Stromal cell of bone marrow (primary cell): ENCODE results near the gene HS6ST3.

Experiments used
- DNase-seq: peaks from one replicate; pipeline ENCODE4 v3.0.0-alpha.2; 2012; ENCODE audit warnings: low read depth

HS6ST3 gene

DNA sequence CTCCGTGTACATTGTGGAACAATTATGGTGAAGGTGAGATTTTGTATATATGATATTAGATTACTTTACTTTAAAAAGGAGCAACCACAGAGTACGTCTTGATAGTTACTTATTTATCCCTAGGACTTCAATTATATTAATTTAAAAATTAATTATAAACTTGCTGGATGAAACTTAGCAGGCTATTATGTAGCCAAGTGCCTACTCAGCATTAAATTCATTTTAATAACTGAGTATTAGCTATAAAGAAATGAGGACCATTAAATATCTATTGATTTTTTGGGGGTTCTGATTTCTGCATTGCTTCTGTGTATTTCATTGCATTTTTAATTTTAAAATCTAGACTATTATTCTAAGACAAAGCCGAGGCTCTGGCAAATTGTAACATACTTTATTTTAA lies 109.4 kb downstream of the HS6ST3 start:
- DNase-seq, result no peak

DNA sequence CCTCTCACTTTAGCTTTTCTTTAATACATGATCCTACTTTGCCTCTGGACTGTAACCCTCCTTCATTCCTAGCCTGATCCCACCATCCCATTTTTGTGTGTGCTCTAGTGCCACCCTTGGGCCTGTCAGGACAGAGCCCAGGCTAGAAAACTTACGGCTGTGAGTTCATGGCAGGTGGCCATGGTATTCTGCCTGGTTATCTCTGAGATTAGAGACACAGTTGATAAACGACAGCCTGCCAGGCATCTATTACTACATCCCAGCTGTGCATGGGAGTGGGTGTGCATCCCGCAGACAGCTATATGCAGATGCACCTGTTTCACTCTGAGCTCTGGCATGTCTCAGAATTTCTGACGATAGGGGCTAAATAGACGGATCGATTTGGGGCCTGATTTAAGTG lies 110.9 kb downstream of the HS6ST3 start:
- no peak for DNase-seq

DNA sequence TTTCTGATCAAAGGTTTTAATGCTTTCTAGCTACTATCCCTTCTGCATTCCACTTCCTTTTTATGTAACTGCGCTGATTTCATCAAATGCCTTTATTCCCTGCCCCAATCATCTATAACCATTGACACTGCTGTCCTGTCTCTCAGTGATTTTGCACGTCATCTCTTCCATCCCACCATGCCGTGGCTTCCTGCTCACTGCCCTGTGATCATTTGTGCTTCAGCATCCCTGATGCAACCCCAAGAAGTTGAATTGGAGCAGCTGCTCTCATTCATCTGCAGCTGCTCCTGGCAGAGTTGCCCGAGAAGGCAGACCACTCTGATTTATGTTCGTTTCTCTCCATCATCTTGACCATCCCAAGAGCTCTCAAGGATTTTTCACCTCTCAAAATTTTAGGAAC lies 112.4 kb downstream of the HS6ST3 start:
- DNase-seq, result no peak

DNA sequence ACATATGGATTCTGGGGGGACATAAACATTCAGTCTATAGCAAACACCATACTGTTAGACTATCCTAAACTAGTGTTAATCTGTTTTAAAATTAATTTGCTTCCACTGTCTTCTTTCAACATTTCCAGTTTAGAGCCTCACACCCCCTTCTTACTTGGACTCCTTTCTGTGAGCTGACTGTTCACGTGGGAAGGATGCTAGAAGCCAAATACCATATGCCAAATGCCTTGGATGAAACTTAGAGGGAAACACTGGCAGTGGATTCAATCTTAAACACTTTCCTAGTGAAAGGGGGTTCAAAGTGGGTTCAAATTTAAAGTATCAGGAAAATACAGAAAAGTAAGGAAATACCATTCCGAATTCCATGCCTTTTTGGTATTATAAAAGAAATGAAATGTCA lies 113.6 kb downstream of the HS6ST3 start:
- no peak for DNase-seq

DNA sequence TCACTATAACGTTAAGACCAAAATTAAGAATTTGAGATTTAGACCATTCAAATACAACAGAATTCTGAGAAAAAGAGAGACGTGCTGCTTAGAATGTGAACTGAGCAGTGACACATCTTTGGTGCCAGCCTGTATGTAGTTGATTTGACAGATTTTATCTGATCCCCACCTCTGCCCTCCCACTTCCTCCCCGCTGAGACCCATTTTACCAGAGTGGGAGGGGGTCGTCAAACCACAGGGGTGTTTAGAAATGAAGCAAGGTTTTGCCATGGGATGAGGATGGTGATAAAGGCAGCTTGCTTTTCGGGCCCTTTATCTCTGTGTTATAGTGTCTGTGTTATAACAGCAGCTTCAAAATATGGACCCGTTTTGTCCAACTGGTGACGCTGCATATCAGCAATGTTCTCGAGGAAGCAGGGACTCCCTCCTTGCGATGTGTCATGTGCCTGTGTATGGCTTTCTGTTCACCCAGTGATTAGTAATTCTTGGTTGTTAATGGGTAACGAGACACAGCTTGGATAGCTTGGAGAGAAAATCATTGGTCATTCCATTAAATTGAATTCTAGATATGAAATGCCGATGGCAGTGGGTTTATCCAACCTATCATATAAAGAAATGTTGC lies 125.0 kb downstream of the HS6ST3 start:
- DNase-seq, result no peak

DNA sequence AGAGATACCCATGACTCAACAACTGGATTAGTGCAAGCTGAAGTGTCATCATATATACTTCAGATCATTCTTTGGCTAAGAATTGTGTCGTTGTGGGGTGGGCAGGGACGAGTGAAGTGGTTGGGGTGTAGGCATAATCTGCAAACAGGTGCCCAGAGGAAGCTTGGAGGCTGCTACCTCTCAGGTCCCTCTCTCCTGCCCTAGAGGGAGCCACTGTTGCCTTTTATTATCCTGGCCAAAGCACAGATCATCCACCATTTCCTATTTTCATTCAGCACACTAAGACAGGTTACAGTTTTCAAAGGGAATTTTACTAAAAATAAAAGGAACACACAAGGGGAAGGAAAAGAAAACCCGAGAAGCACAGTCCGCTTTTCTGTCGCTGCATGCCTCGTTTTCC lies 126.6 kb downstream of the HS6ST3 start:
- no peak for DNase-seq

DNA sequence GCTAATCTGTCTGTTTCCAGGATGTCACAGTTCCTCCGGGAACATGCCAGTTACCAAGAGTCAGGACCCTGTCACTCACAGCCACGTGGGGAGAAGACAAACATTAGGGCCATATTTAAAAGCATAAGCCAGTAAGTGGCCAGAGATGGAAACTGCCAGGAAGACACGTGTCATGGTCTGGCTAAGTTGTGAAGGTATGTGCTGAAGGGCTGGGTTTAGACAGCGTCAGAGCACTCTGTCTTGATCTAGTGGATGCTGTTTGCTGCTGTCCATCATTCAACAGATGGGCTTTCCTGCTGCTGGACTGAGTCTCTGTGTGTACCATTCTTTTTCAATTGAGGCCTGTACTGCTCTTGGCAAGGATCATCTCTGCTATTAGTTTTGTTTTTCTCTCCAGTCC lies 128.6 kb downstream of the HS6ST3 start:
- DNase-seq, result no peak

DNA sequence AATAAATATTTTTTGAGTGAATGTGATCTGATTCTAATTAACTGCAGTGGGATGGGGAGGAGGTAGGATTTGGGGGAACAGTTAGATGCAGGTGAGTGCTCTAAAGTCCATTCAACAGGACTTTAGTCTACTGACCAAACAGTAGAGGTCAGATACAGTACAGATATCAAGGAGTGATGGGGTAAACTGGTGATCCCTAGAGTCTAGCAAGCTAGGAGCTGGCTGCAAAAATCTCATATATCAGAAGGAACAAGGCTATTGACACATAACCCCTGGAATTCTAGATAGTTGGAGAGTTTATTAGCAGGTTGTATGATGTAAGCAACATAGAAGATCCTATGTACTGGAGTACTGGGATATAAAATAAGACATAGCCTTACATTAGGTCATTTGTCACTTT lies 131.6 kb downstream of the HS6ST3 start:
- no peak for DNase-seq

DNA sequence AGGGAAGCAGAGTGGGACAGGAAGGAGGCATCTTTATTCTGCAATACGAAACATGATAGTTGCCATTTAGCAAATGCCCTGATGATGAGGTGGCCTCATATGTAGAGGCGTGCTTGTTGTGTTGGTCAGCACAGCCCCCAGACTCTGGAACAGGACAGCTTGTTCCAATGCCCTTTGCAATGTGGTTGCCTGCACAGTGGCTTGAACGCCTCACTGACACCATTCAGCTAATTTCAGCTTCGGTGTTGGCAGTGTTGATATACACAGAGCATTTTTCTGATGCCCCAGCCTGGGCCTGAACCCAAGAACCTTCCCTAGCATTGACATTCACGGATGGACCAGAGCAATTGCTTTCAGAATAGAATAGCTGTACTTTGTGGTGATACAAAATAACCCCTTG lies 133.3 kb downstream of the HS6ST3 start:
- DNase-seq, result no peak

DNA sequence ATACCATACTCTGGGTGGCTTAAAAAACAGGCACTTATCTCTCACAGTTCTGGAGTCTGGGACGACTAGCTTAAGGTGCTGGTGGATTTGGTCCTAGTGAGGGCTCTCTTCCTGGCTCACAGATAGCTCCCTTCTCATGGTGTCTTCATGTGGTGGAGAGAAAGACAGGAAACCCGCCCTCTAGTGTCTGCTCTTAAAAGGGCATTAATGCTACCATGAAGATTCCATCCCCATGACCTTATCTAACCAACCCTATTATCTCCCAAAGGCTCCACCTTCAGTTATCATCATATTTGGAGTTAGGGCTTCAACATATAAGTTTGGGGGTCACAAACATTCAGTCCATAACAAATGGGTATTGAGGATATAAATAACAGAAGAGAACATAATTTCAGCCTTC lies 139.4 kb downstream of the HS6ST3 start:
- DNase-seq, result no peak

DNA sequence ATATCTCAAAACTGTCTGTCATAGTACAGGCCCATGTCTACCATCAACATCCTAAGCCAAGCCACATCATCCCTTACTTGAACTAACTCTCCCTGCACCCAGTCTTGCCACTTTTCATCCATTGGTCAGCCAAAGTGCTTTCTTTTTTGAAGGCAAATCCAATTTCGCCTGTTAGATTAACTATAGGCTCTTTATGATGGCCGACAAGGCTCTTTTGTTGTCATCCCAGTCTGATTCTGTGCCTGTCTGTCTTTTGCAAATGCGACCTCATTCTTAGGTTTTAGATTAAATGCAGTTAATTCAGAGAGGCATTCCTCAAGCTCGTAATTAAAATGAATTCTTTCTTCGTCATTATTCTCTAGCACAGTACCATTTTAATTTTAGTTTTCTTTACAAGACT lies 148.3 kb downstream of the HS6ST3 start:
- DNase-seq, result no peak

DNA sequence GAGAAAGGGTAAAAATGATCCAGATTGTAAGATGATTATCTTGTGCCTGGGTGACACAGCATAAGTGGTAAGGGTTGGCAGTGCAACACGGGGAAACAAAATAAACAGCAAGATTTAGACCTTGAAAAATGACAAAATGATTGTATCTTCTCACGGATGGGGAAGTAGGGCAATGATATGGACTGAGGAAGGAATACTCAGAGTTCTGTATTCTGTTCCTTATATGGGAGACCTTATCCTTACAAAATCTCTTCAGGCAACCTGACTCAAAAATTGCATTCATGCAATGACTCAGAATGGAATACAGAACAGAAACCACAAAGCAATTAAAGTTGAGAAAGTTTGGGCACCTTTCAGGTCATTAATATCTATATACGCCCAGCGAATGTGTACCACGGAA lies 149.0 kb downstream of the HS6ST3 start:
- no peak for DNase-seq

DNA sequence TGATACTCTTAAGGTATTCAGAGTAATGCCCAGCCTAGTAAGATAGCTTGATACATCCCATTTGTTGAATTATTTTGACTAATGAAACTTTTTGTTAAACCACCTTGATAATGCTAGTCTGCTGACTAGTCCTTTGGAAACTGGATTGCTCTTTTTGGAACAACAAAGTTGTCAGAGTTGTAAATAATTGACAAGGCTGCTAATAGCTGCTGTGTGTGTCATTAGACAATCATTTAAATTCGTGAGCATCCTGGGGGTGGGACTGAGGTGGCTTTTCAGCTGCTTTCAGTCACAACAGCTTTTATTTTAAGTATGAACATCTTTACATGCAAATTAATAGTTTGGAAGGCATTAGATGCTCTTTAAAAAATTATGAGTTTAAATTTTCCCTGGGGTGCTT lies 153.5 kb downstream of the HS6ST3 start:
- no peak for DNase-seq

DNA sequence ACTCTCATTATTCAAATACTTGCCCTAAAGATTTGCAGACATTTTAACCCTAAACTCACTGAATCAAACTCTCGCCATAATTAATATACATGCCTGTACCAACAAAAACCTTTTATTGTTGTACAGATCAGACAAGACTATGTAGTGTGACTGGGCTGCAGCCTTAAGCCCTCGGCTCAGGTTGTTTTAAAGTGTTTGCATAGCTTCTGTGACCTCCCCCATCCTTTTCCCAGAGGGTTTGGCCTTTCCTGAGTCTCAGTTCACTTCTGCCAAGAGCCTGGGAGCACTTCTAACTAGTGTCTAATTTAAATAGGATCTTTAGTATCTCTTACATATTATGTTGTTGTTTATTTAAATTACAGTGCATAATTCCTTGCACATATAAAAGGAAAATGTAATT lies 158.2 kb downstream of the HS6ST3 start:
- DNase-seq, result no peak

DNA sequence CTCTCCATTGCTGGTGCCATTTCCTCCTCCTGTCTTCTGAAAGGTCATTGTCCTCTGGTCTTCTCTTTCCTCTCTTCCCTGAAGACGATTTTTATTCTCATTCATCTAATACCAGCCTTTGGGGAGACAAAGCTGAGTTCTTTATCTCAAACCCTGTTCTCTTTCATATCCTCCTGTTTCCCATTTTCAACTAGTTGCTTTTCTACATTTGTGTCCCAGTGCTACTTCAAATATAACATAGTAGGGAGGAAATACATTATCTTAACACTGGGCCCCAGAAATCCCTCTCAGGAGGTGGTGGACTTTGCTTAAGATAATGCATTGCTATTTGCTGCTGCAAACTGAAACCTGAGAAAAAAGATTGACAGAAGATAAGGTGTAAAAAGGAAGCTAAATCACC lies 159.1 kb downstream of the HS6ST3 start:
- DNase-seq, result no peak

DNA sequence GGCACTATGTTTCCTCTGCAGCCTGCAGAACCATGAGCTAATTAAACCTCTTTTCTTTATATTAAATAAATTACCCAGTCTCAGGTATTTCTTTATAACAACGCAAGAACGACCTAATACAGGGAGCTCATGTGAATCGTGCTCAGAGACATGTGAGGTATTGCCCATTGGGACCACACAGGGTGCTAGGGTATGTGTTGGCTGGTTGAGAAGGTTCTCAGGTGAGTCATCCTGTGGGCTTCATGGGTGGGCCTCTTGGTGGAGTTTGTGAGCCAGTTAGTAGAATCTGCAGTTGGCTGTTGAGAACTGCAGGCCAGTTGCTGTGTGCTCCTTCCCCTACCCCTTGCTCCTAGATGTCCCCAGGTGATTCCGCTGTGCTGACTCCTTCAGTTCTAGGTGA lies 163.0 kb downstream of the HS6ST3 start:
- DNase-seq, result no peak

DNA sequence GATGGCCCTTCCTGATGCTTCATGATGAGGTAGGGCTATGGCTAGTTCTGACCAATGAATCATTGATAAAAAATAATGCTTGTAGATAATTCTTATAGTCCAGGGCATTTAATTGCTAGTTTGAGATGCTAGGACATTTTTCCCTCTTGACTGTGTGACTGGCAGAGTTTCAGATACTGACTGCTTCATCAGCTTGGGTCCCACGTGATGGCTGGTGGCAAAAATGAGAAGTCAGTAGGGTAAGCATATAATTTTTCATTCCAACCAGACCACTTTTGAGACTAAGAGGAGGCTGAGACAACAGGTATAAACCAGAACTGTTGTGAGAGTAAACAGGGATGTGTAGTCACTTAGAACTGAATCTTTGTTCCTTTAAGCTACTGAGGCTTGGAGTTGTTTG lies 183.3 kb downstream of the HS6ST3 start:
- DNase-seq, result no peak

DNA sequence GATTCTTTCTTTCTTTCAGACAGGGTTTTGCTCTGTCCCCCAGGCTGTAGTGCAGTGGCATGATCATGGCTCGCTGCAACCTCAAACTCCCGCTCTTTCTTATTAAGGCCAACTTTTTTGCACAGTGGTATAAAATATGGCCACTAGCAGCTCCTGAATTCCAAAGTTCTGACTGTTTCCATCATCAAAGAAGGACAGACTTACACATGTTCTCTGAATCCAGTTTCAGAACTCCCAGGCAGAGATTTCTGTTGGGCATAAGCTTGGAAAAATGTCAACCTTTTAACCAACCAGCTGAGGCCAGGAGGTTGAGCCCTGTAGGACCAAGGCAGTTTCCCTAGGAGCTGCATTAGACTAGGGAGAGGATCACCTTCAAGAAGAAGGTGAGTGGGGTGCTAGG lies 184.1 kb downstream of the HS6ST3 start:
- DNase-seq, result no peak

DNA sequence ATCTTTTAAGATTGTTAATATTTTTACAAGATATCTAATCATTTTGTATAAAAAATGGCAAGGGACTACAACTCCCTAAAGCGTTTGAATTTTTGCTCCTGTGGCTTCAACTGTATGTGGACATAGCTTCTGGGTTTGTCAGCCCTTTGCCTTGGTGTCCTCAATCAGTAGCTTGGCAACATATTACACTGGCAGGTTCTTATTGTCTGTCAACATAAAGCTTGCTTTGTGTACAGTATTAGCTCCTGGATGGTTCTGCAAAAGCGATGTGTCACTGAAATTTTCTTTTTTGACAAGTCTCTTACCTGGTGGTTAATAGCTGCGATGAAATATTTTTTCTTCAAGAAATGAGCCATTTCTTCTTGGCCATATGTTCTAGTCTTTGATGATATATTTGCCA lies 190.0 kb downstream of the HS6ST3 start:
- no peak for DNase-seq

DNA sequence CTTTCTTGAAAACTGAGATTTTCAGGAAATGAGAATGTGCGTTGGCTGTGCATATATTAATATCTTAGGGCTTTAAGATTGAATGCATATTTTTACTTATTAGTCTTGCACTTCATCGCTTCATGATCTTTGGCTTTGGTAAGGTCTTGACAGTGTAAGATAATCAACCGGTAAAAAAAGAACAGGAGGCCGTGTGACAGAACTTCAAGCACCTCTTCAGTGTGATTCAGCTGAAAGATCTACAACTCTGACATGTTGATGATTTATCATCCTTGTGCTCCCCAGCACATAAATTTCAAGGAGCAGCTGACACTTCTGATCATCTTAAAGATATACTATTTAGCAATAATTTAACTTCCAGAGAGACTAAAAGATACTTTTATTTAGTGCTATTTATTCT lies 195.1 kb downstream of the HS6ST3 start:
- DNase-seq, result no peak

DNA sequence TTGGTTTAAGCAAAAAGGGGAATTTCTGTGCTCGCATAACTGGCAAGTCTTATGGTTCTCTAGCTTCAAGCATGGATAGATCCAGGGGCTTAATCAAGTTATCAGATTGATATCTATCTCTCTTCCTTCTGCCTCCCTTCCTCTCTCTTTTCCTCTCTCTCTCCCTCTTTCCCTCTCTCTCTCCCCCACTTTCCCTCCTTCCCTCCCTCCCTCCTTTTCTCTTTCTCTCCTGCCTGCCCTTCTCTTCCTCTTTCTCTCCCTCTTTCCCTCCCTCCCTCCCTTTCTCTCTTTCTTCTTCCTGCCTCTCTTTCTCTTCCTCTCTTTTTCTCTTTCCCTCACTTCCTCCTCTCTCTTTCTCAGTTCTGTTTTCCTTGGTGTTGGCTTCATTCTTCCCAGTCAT lies 195.8 kb downstream of the HS6ST3 start:
- no peak for DNase-seq

DNA sequence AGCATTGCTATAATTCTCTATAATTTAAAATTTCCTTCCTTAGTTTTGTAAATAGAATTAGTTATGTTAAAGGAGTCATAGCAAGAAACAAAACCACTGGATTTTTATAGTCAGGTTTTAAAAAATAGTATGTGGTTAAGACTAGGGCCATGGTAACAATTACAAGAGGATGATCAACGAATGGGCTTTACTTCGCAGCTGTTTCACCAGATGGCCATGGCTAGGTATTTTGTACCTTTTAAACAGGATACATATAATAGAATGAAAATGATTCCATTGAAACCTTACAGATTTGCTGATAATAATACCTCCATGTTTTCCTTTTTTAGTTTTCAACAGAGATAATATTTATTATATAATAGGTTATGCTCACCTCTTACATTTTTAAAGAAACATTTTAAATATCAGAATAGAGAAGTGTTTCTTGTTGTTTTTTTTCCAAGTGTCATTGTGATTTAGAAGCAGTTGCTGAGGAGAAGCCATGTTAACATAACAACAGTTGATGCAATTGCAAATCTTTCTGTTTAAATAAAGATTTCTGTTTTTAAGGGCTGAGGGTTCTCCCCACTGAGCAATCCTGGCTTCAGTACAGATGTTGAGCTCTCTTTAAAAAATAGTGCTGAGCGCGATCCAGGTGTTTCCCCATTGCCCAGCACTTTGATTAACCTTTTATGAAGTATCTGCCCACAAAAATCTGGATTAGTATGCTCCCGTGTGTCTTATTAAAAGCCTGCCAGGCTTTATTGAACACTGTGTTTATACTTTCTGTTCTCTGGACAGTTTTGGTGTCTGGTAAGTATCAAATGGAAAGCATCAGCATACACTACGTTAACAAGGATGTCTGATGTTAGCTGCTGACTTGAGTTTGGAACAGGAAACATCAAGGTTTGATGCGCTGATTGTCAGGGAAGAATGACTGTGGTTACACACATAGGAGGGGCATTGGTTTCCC lies 205.3 kb downstream of the HS6ST3 start:
- no peak for DNase-seq

DNA sequence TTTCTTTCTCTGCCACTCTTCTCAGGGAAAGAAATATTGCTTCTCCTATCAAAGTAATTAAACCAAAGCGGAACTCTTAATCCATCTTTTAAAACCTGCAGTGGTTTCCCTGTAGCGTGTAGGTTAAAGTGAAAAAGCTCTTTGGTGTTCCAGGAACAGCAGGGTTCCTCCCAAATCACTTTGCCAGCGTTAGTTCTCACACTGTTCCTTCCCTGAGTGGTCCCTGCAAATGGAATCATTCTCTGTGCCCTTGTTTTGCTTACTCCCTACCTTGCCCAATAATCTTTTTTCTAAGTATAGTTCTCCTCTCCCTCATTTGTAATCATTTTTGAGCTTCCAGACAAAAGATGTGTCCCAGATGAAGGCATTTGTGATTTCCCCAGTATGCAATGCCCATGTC lies 207.5 kb downstream of the HS6ST3 start:
- DNase-seq, result no peak

DNA sequence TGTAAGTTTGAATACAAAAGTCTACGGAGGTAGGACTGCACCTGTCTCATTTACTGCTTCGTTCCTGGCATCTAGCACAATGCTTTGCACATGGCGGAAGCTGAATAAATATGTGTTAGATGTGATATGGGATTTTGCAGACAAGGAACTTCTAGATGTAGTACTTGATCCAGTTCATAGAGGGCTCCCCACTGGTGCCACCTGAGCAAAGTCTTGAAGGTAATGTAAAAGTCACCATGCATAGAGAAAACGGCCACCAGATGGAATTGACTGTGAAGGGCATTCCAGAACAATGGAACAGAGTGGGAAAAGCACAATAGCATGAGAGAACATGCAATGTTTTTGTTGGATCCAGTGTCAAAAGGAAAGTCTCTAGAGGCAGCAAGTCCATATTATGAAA lies 209.3 kb downstream of the HS6ST3 start:
- no peak for DNase-seq
